ENCODE results near the gene DSE. TPM values are rescaled to one million over a fixed set of nuclear protein-coding genes. Genes with fewer than 3 reads are reported as not detected.

The DSE gene
- total RNA-seq, 1 experiment from 2014 or later: 1.0 TPM

DNA sequence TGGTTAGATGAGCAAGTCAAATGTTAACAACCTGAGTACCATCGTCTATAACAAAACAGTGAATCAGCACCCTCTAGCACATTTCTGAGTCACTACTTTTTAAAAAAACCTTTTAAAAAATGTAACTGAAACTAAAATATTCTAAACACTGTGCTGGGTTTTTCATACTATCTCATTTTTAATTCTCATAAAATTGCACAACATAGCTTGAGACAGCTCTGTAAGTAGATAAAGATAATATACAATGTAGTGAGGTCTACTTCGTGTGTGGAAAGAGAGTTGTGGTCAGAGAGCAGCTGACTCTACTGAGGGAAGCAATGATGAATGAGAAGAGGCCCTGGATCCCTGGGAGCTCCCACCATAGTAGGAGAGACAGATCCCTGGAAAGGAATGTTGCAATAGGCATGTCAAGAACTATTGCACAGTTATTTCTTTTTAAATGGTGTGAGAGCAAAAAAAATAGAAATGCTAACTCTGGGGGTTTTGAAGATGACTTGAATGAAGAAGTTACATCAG lies 76.8 kb downstream of the DSE start:
- DNase-seq (ENCODE audit: low read depth, low spot score): peak; percentile 55

DNA sequence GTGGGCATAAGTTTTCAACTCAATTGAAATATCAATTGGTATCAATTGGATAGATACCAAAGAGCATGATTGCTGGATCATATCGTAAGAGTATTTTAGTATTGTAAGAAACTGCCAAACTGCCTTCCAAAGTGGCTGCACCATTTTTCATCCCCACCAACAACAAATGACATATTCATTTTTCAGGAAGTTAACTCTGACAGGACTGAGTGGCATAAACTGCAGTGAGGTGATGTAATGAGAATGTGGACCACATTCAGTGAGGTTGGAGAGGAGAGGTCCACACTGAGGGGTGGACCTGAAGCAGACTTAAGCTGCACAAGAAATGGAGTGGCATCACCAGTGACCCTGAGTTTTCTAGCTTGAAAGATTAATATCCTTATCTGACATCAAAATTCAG lies 78.8 kb downstream of the DSE start:
- in situ Hi-C loops (cut with HindIII; ENCODE audit: low pct_unique_long_range_greater_than_20kb, low sequenced_read_pairs): no loop called here
- DNase-seq (ENCODE audit: low read depth, low spot score): no peak

More for the DNA sequence above, 76.8 kb downstream of the DSE start:
- in situ Hi-C loops (cut with HindIII; ENCODE audit: low pct_unique_long_range_greater_than_20kb, low sequenced_read_pairs): no loop called here

DNA sequence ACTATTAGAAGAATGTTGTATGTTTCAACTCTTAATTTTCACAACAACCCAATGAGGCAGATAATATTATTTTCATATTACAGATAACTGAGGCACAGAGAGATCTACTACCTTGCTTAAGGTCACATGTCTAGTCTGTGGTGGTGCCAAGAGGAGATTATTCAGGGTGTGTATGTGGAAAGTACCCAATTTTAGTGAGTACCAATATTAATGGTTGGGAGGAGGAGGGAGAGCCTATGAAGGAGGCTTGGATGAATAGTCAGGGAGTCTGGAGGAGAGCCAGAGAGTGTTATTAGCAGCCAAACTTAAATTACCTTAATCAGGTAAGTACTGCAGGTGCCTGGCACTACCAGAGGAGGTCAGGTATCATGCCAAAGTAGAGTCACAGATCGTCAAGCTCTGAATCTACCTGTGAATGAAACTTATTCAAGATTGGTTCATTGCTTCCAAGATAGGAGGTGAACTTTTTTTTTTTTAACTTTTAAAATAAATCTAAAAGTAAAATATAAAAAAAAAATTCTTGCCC lies 79.5 kb downstream of the DSE start:
- DNase-seq (ENCODE audit: low read depth, low spot score): no peak
- in situ Hi-C loops (cut with HindIII; ENCODE audit: low pct_unique_long_range_greater_than_20kb, low sequenced_read_pairs): no loop called here

DNA sequence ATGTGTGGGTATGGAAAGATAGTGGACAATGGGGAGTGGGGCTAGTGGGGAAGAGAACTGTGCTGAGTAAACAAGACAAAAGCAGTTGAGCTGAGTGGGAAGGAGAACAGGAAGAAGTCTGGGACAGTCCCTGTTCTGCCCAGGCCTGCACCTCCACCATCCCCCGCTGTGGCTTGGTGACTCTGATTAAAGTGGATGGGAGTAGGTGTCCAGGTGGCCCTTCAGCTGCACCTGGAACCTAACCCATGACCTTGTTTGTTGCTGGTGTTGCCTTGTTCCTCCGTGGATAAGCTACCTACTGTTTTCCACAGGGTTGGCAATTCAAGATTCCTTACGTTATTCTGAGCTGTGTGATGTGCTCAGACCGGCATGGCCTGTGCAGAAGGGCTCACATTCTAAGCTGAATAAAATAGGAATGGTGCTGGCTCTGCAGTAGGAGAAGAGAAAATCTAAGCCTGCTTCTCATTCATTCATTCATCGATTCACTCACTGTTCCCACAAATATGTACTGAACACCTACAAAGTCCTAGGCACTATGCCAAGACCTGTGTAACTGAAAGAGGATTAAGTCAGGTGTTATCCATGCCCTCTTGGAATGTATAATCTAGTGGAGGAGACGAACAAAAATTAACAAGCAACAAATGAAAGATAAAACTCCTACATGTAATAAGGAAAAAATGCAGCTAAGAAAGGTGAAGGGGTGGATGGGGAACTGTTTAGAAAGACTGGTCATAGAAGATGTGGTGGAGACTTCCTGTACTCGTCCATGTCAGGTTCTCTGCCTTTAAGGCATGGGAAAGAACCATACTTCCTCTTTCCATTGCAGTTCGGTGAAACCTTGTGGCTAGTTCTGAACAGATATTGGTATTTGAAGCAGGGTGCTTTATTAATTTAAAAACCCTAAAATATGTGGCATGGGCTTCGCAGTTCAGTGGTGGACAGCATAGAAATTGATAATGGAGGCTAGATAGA lies 80.3 kb downstream of the DSE start:
- DNase-seq (ENCODE audit: low read depth, low spot score): no peak
- in situ Hi-C loops (cut with HindIII; ENCODE audit: low pct_unique_long_range_greater_than_20kb, low sequenced_read_pairs): no loop called here

DNA sequence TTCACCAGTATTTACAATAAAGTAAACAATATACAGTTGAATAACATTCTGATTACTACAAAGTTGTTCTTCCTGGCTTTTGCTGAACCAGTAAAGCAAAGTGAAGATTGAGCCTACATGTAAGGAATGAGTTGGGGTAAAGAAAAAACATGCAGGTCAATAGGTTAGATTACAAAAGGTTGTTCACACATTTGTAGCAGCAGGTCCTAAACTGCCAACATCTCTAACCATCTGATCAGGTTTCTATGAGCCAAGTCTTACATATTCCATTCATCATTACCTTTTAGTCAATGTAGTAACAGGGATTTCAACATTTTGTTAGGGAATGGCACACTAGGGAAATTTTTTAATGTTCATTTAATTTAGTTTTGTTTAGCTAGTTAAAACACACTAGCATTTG lies 81.2 kb downstream of the DSE start:
- in situ Hi-C loops (cut with HindIII; ENCODE audit: low pct_unique_long_range_greater_than_20kb, low sequenced_read_pairs): no loop called here
- DNase-seq (ENCODE audit: low read depth, low spot score): no peak

DNA sequence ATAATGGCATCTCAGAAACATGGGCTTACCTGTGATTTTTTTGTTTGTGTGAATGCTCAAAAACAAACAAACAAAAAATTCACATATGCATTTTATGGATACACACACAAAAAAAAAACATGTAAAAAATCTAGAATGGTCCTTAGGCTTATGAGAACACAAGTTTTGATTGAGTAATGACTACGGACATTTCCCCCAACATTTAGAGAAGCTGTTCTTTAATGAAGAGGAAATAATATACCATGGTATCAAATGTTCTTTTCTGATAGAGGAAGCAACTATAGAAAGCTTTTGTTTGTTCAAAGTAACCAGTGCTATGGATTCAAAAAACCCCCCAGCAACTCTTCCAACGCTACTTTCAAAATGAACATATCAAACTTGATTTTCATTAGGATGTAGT lies 81.8 kb downstream of the DSE start:
- DNase-seq (ENCODE audit: low read depth, low spot score): no peak
- in situ Hi-C loops (cut with HindIII; ENCODE audit: low pct_unique_long_range_greater_than_20kb, low sequenced_read_pairs): no loop called here

DNA sequence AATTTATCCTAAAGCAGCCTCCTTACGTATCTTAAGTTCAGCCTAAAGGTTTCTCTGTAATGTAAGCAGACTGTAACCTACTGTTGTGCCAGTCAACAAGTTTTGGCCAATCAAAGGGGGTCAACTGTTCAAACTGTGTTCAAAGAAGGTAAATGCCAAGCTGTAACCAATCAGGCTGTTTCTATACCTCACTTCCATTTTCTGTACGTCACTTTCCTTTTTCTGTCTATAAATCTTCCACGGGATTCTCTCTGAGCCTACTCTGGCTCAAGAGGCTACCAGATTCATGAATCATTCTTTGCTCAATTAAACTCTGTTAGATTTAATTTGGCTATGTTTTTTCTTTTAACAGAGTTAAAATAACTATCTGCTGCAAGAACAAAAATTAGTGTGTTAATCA lies 85.4 kb downstream of the DSE start:
- no peak for DNase-seq (ENCODE audit: low read depth, low spot score)
- in situ Hi-C loops (cut with HindIII; ENCODE audit: low pct_unique_long_range_greater_than_20kb, low sequenced_read_pairs): no loop called here

DNA sequence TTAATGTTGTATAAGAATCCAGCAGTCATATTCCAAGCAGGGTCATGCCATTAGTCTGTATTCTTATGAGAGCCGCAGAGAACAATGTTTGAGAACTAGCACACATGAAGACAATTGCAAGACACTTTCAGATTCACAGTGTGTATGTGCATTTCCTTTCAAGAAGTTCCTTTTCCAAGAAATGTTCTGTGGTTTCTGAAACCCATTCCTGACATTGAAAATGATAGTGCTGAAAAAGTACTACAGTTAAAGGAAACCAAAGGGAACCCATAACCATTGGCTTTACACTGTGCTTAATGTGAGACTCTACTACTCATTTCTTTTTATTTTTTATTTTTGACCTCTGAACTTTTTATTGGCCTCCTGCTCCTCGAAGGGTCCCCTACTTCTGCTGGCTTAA lies 86.2 kb downstream of the DSE start:
- in situ Hi-C loops (cut with HindIII; ENCODE audit: low pct_unique_long_range_greater_than_20kb, low sequenced_read_pairs): no loop called here
- no peak for DNase-seq (ENCODE audit: low read depth, low spot score)

DNA sequence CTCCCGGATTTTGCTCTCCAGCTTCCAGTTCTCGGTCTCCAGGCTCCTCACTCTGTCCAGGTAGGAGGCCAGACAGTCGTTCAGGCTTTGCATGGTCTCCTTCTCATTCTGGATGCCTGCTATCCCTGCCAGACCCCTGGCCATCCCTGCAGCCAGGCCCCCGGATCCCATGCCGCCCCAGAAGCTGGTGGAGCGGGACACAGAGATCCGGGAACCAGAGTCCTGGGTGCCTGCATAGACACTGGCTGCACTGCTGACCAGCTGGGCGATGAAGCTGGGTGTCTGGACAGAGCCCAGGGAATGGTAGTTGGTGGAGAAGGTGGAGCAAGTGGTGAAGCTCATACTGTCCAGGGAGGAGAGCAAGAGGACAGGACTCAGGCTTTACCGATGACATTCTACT lies 87.5 kb downstream of the DSE start:
- in situ Hi-C loops (cut with HindIII; ENCODE audit: low pct_unique_long_range_greater_than_20kb, low sequenced_read_pairs): no loop called here
- no peak for DNase-seq (ENCODE audit: low read depth, low spot score)

DNA sequence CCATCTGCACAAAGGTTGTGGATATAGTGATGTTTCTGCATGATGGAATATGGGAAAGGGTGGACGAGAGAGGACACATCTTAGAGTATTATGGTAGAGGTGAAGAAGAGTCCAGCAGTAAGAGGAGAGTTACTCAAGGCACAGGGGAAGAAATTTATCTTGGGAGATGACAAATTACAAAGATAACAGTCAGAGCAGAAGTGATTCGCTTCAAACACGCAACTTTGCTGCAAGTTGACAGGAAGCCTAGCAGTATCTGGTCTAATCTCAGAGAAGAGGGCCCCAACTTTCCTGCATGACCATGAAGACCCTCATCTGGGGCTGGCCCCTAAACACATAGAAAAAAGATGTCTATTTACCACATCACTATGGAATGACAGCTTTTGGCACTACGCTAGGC lies 89.2 kb downstream of the DSE start:
- in situ Hi-C loops (cut with HindIII; ENCODE audit: low pct_unique_long_range_greater_than_20kb, low sequenced_read_pairs): no loop called here
- no peak for DNase-seq (ENCODE audit: low read depth, low spot score)

DNA sequence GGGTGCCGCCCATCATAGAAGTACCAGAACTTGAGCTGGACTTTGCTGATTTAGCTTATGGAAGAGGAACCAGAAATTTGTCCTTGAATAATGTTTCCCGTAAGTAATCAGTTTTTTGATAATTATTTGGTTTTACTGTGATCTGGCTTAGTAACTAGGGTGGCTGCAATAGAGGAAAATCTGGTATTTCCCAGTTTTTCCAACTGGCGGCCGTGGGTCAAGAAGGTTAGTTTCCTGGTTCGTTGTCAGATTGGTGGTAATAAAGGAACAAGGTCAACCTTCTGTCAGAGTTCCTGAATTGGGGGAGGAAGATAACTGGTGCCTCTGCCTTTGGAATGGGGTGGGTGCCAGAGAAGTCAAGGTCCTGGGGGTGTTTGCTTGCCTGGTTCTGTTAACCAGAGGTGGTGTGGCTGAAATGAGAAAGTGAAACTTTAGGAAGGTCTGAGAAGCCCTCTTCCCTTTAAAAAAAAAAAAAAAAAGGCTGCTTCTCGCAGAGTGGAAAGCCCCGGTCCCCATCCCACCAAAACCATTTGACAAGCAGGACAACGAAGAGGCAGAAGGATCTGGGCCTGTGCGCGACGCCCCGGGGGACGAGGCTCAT lies 90.7 kb downstream of the DSE start, which contains the start of gene CALHM6:
Gene CALHM6, plus strand, starts transcription at position 45 of the 601 bp plus-strand sequence. Its CDS starts 555 bp downstream, at position 600.
- no peak for DNase-seq (ENCODE audit: low read depth, low spot score)
- in situ Hi-C loops (cut with HindIII; ENCODE audit: low pct_unique_long_range_greater_than_20kb, low sequenced_read_pairs): no loop called here

DNA sequence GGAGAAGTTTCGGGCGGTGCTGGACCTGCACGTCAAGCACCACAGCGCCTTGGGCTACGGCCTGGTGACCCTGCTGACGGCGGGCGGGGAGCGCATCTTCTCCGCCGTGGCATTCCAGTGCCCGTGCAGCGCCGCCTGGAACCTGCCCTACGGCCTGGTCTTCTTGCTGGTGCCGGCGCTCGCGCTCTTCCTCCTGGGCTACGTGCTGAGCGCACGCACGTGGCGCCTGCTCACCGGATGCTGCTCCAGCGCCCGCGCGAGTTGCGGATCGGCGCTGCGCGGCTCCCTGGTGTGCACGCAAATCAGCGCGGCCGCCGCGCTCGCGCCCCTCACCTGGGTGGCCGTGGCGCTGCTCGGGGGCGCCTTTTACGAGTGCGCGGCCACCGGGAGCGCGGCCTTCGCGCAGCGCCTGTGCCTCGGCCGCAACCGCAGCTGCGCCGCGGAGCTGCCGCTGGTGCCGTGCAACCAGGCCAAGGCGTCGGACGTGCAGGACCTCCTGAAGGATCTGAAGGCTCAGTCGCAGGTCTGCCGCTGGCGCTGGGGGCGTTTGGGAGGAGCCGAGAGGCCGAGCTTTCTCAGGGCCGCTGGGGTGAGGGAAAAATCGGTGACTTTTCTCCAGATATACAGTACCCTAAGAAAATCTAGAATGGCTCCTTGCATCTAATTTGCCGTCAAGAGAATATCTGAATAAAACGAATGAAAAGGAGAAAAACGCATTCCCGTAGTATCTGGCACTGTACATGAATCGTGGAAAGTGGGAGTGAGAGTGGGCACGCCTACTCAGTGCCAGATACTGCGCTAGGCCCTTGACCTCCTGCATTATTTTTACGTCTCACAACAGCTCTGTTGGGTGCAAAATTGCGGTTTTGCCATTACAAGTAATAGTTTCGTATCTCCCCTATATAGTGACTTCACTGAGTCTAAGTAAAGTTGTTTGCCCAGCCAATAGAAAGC lies 91.5 kb downstream of the DSE start:
- in situ Hi-C loops (cut with HindIII; ENCODE audit: low pct_unique_long_range_greater_than_20kb, low sequenced_read_pairs): no loop called here
- DNase-seq (ENCODE audit: low read depth, low spot score): no peak

DNA sequence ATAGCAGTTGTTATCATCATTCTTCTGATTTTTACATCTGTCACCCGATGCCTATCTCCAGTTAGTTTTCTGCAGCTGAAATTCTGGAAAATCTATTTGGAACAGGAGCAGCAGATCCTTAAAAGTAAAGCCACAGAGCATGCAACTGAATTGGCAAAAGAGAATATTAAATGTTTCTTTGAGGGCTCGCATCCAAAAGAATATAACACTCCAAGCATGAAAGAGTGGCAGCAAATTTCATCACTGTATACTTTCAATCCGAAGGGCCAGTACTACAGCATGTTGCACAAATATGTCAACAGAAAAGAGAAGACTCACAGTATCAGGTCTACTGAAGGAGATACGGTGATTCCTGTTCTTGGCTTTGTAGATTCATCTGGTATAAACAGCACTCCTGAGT lies 92.6 kb downstream of the DSE start:
- no peak for DNase-seq (ENCODE audit: low read depth, low spot score)
- in situ Hi-C loops (cut with HindIII; ENCODE audit: low pct_unique_long_range_greater_than_20kb, low sequenced_read_pairs): no loop called here

DNA sequence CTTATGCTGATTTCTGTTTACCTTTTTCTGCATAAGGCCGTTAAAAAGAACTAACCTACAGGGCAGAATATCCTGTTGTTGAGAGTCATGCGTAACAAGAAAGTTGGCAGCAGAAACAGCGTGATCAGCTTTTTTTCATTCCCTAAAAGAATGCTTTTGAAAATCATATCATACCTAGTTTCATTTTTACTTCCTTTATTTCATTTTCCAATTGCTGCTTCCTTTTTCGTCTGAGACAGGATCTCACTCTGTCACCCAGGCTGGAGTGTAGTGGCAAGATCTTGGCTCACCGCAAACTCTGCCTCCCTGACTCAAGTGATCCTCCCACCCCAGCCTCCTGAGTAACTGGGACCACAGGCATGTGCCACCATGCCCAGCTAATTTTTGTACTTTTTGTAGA lies 94.5 kb downstream of the DSE start:
- in situ Hi-C loops (cut with HindIII; ENCODE audit: low pct_unique_long_range_greater_than_20kb, low sequenced_read_pairs): no loop called here

DNA sequence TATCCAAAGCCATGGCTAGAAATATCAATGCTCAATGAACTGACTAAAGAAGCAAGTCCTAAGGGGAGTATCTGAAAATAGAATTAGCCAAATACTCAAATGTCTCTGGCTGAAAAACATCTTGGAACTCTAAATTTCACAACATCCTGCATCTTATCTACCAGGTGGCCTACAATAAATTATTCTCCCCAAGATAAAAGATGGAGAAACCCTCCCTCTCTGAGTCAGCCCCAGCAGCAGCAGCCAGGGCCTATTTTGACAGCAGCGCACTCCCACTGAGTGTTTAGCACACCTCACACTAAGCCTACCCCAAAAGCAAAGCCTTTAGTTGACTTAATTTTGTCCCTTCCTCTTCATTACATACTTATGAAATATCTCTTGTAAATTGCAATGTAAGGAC lies 96.3 kb downstream of the DSE start:
- in situ Hi-C loops (cut with HindIII; ENCODE audit: low pct_unique_long_range_greater_than_20kb, low sequenced_read_pairs): no loop called here

More for the DNA sequence above, 94.5 kb downstream of the DSE start:
- no peak for DNase-seq (ENCODE audit: low read depth, low spot score)

DNA sequence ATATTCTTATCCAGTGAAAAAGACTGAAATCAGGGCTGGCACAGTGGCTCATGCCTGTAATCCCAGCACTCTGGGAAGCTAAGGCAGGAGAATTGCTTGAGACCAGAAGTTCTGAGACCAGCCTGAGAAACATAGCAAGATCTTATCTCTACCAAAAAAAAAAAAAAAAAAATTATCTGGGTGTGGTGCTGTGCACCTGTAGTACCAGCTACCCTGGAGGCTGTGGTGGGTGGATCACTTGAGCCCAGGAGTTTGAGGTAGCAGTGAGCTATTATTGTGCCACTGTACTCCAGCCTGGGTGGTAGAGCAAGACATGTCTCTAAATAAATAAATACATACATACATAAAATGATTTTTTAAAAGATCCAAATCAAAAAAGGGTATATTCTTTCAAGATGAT lies 96.8 kb downstream of the DSE start:
- in situ Hi-C loops (cut with HindIII; ENCODE audit: low pct_unique_long_range_greater_than_20kb, low sequenced_read_pairs): no loop called here
- DNase-seq (ENCODE audit: low read depth, low spot score): no peak

More for the DNA sequence above, 96.3 kb downstream of the DSE start:
- DNase-seq (ENCODE audit: low read depth, low spot score): no peak

DNA sequence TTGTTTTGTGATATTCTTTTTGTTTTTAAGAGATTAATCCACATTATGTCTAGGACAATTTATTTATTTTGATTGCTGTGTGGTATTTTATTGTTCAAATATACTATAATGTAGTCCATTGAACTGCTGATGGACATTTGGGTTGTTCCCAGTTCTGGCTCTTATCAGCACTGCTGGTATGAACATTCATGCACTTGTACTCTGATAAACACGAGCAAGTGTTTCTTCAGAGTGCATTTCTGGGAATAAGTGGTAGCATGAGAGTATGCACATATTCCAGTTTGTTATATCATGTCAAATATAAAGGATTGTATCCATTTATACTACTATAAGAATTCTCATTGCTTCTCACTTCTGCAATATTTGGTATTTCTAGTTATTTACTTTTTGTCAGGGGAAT lies 97.5 kb downstream of the DSE start:
- in situ Hi-C loops (cut with HindIII; ENCODE audit: low pct_unique_long_range_greater_than_20kb, low sequenced_read_pairs): no loop called here

More for the DNA sequence above, 97.5 kb downstream of the DSE start:
- no peak for DNase-seq (ENCODE audit: low read depth, low spot score)

All from SK-MEL-5 (cell line).